H1 (cell line): Measurements from ENCODE around the gene PTTG2. TPM values are rescaled to one million over a fixed set of nuclear protein-coding genes. Genes with fewer than 3 reads are reported as not detected.

Source experiments
- CTCF ChIA-PET: fragments of 300-600 bp; sonication (Branson Sonifier 250); formaldehyde crosslinking; loops from one replicate; lab custom pipeline; 2021; ENCODE audit not compliant: partially characterized antibody; lab: Charles Lee
- POLR2A ChIA-PET: fragments of 300-600 bp; sonication (Branson Sonifier 250); formaldehyde crosslinking; loops from one replicate; lab custom pipeline; 2021; ENCODE audit warnings: inconsistent platforms; ENCODE audit not compliant: partially characterized antibody; lab: Charles Lee
- DNase-seq, 2 experiments: peaks; one replicate each; pipeline versions ENCODE4 v3.0.0 to v3.0.0-alpha.2; 2010 to 2022; ENCODE audit warnings: low spot score in 2 of 2, low read depth in 1 of 2, mixed read lengths in 1 of 2
- FAIRE-seq: peaks from 2 replicates; lab custom pipeline; 2011; peaks lifted over from hg19 to GRCh38; lab: Jason Lieb, UNC
- H2AFZ ChIP-seq: 2 replicates; pipeline ENCODE4 v1.8.1; 2012; ENCODE audit warnings: low read length, inconsistent platforms
- H2AK5ac ChIP-seq: 2 replicates; pipeline ENCODE4 v1.6.1; 2013; ENCODE audit warnings: low read depth, low read length
- H2BK120ac ChIP-seq: replicated peaks from 2 replicates; pipeline ENCODE3; 2013; ENCODE audit warnings: low read depth, low read length, inconsistent platforms
- H2BK12ac ChIP-seq: 2 replicates; pipeline ENCODE4 v1.6.1; 2013; ENCODE audit warnings: low read depth, low read length
- H2BK15ac ChIP-seq: 2 replicates; pipeline ENCODE4 v1.6.1; 2013; ENCODE audit warnings: low read length
- H2BK20ac ChIP-seq: 2 replicates; pipeline ENCODE4 v1.6.1; 2013; ENCODE audit warnings: low read length
- H2BK5ac ChIP-seq: 2 replicates; pipeline ENCODE4 v1.6.1; 2013; ENCODE audit warnings: low read depth, low read length
- H3K14ac ChIP-seq: 2 replicates; pipeline ENCODE4 v1.6.1; 2013; ENCODE audit warnings: inconsistent platforms; ENCODE audit not compliant: insufficient read length
- H3K18ac ChIP-seq: 2 replicates; pipeline ENCODE4 v1.6.1; 2013; ENCODE audit warnings: low read length; ENCODE audit errors: extremely low read depth
- H3K23ac ChIP-seq: 2 replicates; pipeline ENCODE4 v1.6.1; 2013; ENCODE audit warnings: inconsistent platforms; ENCODE audit not compliant: insufficient read length
- H3K23me2 ChIP-seq: 2 replicates; pipeline ENCODE4 v1.6.1; 2013; ENCODE audit warnings: low read depth, low read length
- H3K27ac ChIP-seq: 2 replicates; pipeline ENCODE4 v1.6.1; 2011; ENCODE audit warnings: low read depth, low read length, inconsistent platforms
- H3K27me3 ChIP-seq, 4 experiments: replicated peaks in 1 of 4; 1 replicate in 1 of 4; 2 replicates in 3 of 4; pipeline versions ENCODE4 v1.6.1 to v1.8.1; 2011 to 2013; ENCODE audit warnings: low read length in 3 of 4, mild to moderate bottlenecking in 3 of 4, inconsistent platforms in 2 of 4, mixed read lengths in 2 of 4, moderate library complexity in 1 of 4; ENCODE audit not compliant: control insufficient read depth in 3 of 4, insufficient read depth in 3 of 4; ENCODE audit errors: extremely low read depth in 1 of 4
- H3K36me3 ChIP-seq, 4 experiments: 2 replicates each; pipeline versions ENCODE4 v1.6.1 to v1.8.1; 2011 to 2013; ENCODE audit warnings: mild to moderate bottlenecking in 4 of 4, low read length in 3 of 4, moderate library complexity in 2 of 4, control low read depth in 1 of 4, inconsistent platforms in 1 of 4; ENCODE audit not compliant: insufficient read depth in 4 of 4, control insufficient read depth in 2 of 4
- H3K4ac ChIP-seq: replicated peaks from 2 replicates; pipeline ENCODE3; 2013; ENCODE audit warnings: low read length, low read depth, mixed read lengths, inconsistent platforms; ENCODE audit not compliant: insufficient read length
- H3K4me1 ChIP-seq, 4 experiments: replicated peaks in 1 of 4; 1 replicate in 1 of 4; 2 replicates in 3 of 4; pipeline versions ENCODE4 v1.6.1 to v1.8.1; 2011 to 2013; ENCODE audit warnings: low read length in 3 of 4, inconsistent platforms in 2 of 4, mixed read lengths in 1 of 4; ENCODE audit not compliant: insufficient read depth in 4 of 4, control insufficient read depth in 3 of 4
- H3K4me2 ChIP-seq, 2 experiments: 2 replicates each; pipeline versions ENCODE4 v1.6.1 to v1.8.1; 2011 to 2013; ENCODE audit warnings: low read depth in 2 of 2, low read length in 2 of 2, control low read depth in 1 of 2, inconsistent platforms in 1 of 2, mild to moderate bottlenecking in 1 of 2; ENCODE audit not compliant: insufficient read depth in 1 of 2
- H3K4me3 ChIP-seq, 4 experiments: fragments of 200-600, 300-600 bp in 1 of 4; sonication (generic), shearing (Covaris generic), sonication (Bioruptor Twin) in 1 of 4; 2 replicates each; pipeline versions ENCODE4 v1.5.1 to v1.8.1; 2011 to 2016; ENCODE audit warnings: low read length in 4 of 4, low read depth in 3 of 4, control low read depth in 2 of 4, inconsistent platforms in 2 of 4, mild to moderate bottlenecking in 2 of 4, mixed read lengths in 1 of 4, moderate library complexity in 1 of 4; ENCODE audit not compliant: insufficient read depth in 2 of 4; ENCODE audit errors: extremely low read depth in 1 of 4
- H3K56ac ChIP-seq: replicated peaks from 2 replicates; pipeline ENCODE3; 2013; ENCODE audit warnings: low read depth, mild to moderate bottlenecking, mixed read lengths, low read length, inconsistent platforms; ENCODE audit not compliant: insufficient read length
- H3K79me1 ChIP-seq: 2 replicates; pipeline ENCODE4 v1.6.1; 2013; ENCODE audit warnings: low read depth, low read length, control low read depth
- H3K79me2 ChIP-seq, 2 experiments: 2 replicates each; pipeline versions ENCODE4 v1.6.1 to v1.8.1; 2012 to 2013; ENCODE audit warnings: low read length in 2 of 2, mild to moderate bottlenecking in 2 of 2, inconsistent platforms in 1 of 2; ENCODE audit not compliant: insufficient read depth in 2 of 2, control insufficient read depth in 1 of 2
- H3K9ac ChIP-seq, 4 experiments: replicated peaks in 1 of 4; 1 replicate in 1 of 4; 2 replicates in 3 of 4; pipeline versions ENCODE4 v1.6.1 to v1.8.1; 2011 to 2013; ENCODE audit warnings: low read depth in 3 of 4, low read length in 3 of 4, control low read depth in 2 of 4, mild to moderate bottlenecking in 2 of 4, moderate library complexity in 2 of 4, inconsistent platforms in 1 of 4; ENCODE audit errors: extremely low read depth in 1 of 4
- H3K9me3 ChIP-seq, 2 experiments: 2 replicates each; pipeline versions ENCODE4 v1.6.1 to v1.8.1; 2012 to 2013; ENCODE audit warnings: mild to moderate bottlenecking in 2 of 2, moderate library complexity in 2 of 2, control low read depth in 1 of 2, inconsistent platforms in 1 of 2, low read depth in 1 of 2, low read length in 1 of 2, mixed read lengths in 1 of 2; ENCODE audit not compliant: insufficient read depth in 2 of 2
- H4K20me1 ChIP-seq, 2 experiments: replicated peaks in 1 of 2; 2 replicates each; pipeline versions ENCODE3 to v1.8.1; 2011 to 2013; ENCODE audit warnings: inconsistent platforms in 2 of 2, low read length in 2 of 2, mild to moderate bottlenecking in 1 of 2; ENCODE audit not compliant: insufficient read depth in 2 of 2, control insufficient read depth in 1 of 2
- H4K5ac ChIP-seq: 2 replicates; pipeline ENCODE4 v1.6.1; 2013; ENCODE audit warnings: low read length, low read depth, mixed read lengths, inconsistent platforms; ENCODE audit not compliant: insufficient read length
- H4K8ac ChIP-seq: 2 replicates; pipeline ENCODE4 v1.8.0; 2013; ENCODE audit warnings: mild to moderate bottlenecking, moderate library complexity, low read length, inconsistent platforms; ENCODE audit not compliant: insufficient read depth; ENCODE audit errors: extremely low read depth
- H4K91ac ChIP-seq: replicated peaks from 2 replicates; pipeline ENCODE3; 2013; ENCODE audit warnings: low read length, mixed read lengths, inconsistent platforms; ENCODE audit not compliant: insufficient read length
- ATF2 ChIP-seq: IDR thresholded peaks from 2 replicates; pipeline ENCODE4 v1.6.1; 2012; ENCODE audit warnings: low read length, inconsistent platforms
- CEBPB ChIP-seq: IDR thresholded peaks from 2 replicates; pipeline ENCODE4 v1.6.1; 2012; ENCODE audit warnings: low read depth, low read length
- HDAC6 ChIP-seq: IDR thresholded peaks from one replicate; pipeline ENCODE4 v1.7.1; 2012; ENCODE audit warnings: low read depth, mild to moderate bottlenecking, inconsistent platforms, low read length, moderate library complexity
- JUND ChIP-seq: IDR thresholded peaks from 2 replicates; pipeline ENCODE4 v1.6.1; 2011; ENCODE audit warnings: mild to moderate bottlenecking, improper control_type of control experiment, low read length
- NRF1 ChIP-seq: IDR thresholded peaks from 2 replicates; pipeline ENCODE4 v1.6.1; 2011; ENCODE audit warnings: mild to moderate bottlenecking, low read depth, low read length, improper control_type of control experiment
- RNF2 ChIP-seq: fragments of 200-900, 300-1000 bp; sonication (generic); IDR thresholded peaks from 2 replicates; pipeline ENCODE4 v1.7.1; 2016; ENCODE audit warnings: borderline replicate concordance, low read depth, mild to moderate bottlenecking, antibody characterized with exemption, low read length; ENCODE audit not compliant: poor library complexity, severe bottlenecking; ENCODE audit errors: missing control alignments
- SP4 ChIP-seq: IDR thresholded peaks from 2 replicates; pipeline ENCODE4 v1.6.1; 2012; ENCODE audit warnings: low read length, inconsistent platforms
- TBP ChIP-seq: IDR thresholded peaks from 2 replicates; pipeline ENCODE4 v1.6.1; 2011; ENCODE audit warnings: low read depth, low read length, improper control_type of control experiment
- TCF12 ChIP-seq: IDR thresholded peaks from 2 replicates; pipeline ENCODE4 v1.6.1; 2011; ENCODE audit warnings: low read depth, mild to moderate bottlenecking, low read length
- YY1 ChIP-seq: IDR thresholded peaks from 2 replicates; pipeline ENCODE4 v1.6.1; 2011; ENCODE audit warnings: low read depth, mild to moderate bottlenecking, low read length
- WGBS, 2 experiments: shearing (Covaris generic) in 1 of 2; methylation state at CpG; one replicate each; pipeline versions ENCODE4 v1.1.6 to v1.1.7; 2013 to 2015; ENCODE audit warnings: low lambda C conversion rate in 2 of 2, mixed read lengths in 2 of 2, inconsistent platforms in 1 of 2, low coverage in 1 of 2, missing lambda C conversion rate in 1 of 2; ENCODE audit not compliant: insufficient replicate concordance in 2 of 2, insufficient coverage in 1 of 2, insufficient read length in 1 of 2; ENCODE audit errors: extremely low coverage in 1 of 2, missing lambda C conversion rate in 1 of 2; 5-methylcytosine and 5-hydroxymethylcytosine counted together
- polyA plus RNA-seq, 7 experiments: library from polyadenylated mRNA; depleted of rRNA in 3 of 7; stranded (reverse) in 5 of 7; unstranded in 2 of 7; fragments of >200 nt in 5 of 7; fragments of 200-250 nt in 2 of 7; gene quantifications; 1 replicate in 5 of 7; 2 replicates in 1 of 7; 4 replicates in 1 of 7; pipeline versions ENCODE4 v1.2.1 to v1.2.3, GENCODE V29; 2011 to 2013; ENCODE audit warnings: missing spikeins in 2 of 7, mixed read lengths in 2 of 7
- total RNA-seq: library from RNA; stranded (reverse); fragmentation: NEBNext Ultra II Directional; extraction: Animal tissue kit (Norgen Biotek cat#: 25700); gene quantifications from 2 replicates; pipeline ENCODE4 v1.2.1, GENCODE V29; 2021

The PTTG2 gene
- total and polyA plus RNA-seq, 2 of the 8 experiments (the other 6 are each of a cell fraction or from before 2014, with no cell fraction given), result not detected

DNA sequence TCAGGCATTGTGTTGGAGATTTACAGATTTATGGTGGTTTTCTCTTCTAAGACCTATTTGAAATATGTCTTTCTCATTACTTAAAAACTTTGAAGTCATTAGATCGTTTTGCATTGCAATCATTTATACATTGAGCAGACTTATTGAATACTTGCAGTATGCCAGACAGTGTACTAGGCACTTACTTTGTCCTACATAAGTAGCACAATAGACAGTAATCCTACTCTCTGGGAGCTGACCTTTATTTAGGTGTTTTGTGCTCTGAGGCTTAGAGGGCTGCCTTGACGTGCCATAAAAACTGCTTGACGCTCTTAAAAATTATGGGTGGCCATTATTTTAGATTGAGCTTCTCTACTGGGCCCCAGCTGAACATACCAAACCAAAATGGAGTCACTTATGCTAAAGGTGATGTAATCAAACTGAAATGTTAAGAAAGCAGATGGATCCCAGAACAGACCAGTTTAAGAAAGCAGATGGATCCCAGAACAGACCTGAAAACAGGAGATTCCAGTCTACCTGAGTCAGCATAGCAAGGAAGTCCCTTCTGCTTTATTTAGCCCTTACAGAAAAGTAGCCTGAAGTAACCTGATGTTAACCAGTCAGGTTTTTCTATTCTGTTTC lies 42.4 kb downstream of the PTTG2 start:
- Histone ChIP-seq H4K20me1 (peaks cover 0 to 2% of the 10 kb centered on the region in 2 experiments), H3K9ac (no peak overlapping the region), H2BK20ac (peak overlapping the region; percentile 2; the same call in 1 of the 2 replicates), H3K18ac (no peak overlapping the region; the same call in 1 of the 2 replicates), H2BK15ac (no peak overlapping the region), H2BK5ac (peak overlapping the region; percentile 30; the same call in 1 of the 2 replicates), H2BK12ac (peak overlapping the region; percentile 95; the same call in 1 of the 2 replicates), H3K4me3 (no peak overlapping the region; a peak in 1 of 8 replicates), H2AFZ (no peak overlapping the region), H3K4me2 (0 out of 4 replicates have a peak overlapping the region, but pooled peaks of 1 of the 2 experiments have one; percentile 6), H3K79me1 (peaks cover 15% of the 10 kb centered on the region; the same call in 1 of the 2 replicates), H3K27me3 (no peaks in the 10 kb centered on the region), H4K8ac (no peak overlapping the region), H3K36me3 (no peaks in the 10 kb centered on the region), H2AK5ac (peak overlapping the region; percentile 77; the same call in 1 of the 2 replicates), H3K56ac (no peak overlapping the region), H3K14ac (no peak overlapping the region), H3K23ac (no peak overlapping the region), H3K27ac (no peak overlapping the region; the same call in 1 of the 2 replicates), H3K9me3 (no peaks in the 10 kb centered on the region), H4K91ac (no peak overlapping the region), H2BK120ac (no peak overlapping the region), H3K4ac (no peak overlapping the region), H4K5ac (no peak overlapping the region), H3K79me2 (peaks cover under 1 to 67% of the 10 kb centered on the region in 2 experiments), H3K4me1 (peaks cover 9 to 28% (median 20%) of the 10 kb centered on the region in 4 experiments; a peak in 6 of 7 replicates), H3K23me2 (no peaks in the 10 kb centered on the region)
- no peak for DNase-seq
- WGBS, 2 experiments, result 65% methylated on average over 3 of the region's 3 CpGs; no CpG with 5 or more reads in 1 of the 2 experiments
- ChIA-PET CTCF (interaction anchor here (1.0 to 1.2 kb wide), 2 partner anchors 10 to 11 kb away, joined by 3 read pairs; no protein-coding TSS in a partner anchor), POLR2A (interaction anchor here (3.8 kb wide), 1 partner anchor 26 kb away, joined by 15 read pairs; no protein-coding TSS in a partner anchor)
- peak; percentile 65 for FAIRE-seq
- TF ChIP-seq ATF2 (no peak), SP4 (no peak), HDAC6 (no peak), TCF12 (no peak), RNF2 (no peak), TBP (no peak), NRF1 (no peak), CEBPB (peak; percentile 59; the same call in 1 of the 2 replicates), YY1 (0 out of 2 replicates have a peak, but pooled peaks have one; percentile 23), JUND (peak; percentile 47; the same call in 1 of the 2 replicates)
